ENCODE results near the gene ZBTB34.

Gene ZBTB34

GRCh38 chr9:126925876-126926275 is 65.4 kb downstream of the ZBTB34 start:
- peaks cover 20% of the 10 kb centered on the region for H3K27me3 ChIP-seq

GRCh38 chr9:126926364-126926763 is 65.9 kb downstream of the ZBTB34 start:
- TF ChIP-seq CTCF (IDR thresholded peaks at IDR 0.05): no peak
- peaks cover 20% of the 10 kb centered on the region for H3K27me3 ChIP-seq
- no peaks in the 10 kb centered on the region for H3K9me3 ChIP-seq
- no peaks in the 10 kb centered on the region for H3K36me3 ChIP-seq
- no peak overlapping the region for H3K27ac ChIP-seq
- no peaks in the 10 kb centered on the region for H3K4me1 ChIP-seq (ENCODE audit: control insufficient read depth in 1 of 2, insufficient read depth in 1 of 2, low read depth in 1 of 2, low read length in 1 of 2)
- H3K4me3 ChIP-seq (ENCODE audit: low read depth in 1 of 2, low read length in 1 of 2): no peak overlapping the region

More at GRCh38 chr9:126925876-126926275, 65.4 kb downstream of the ZBTB34 start:
- TF ChIP-seq CTCF (IDR thresholded peaks at IDR 0.05): no peak
- H3K36me3 ChIP-seq: no peaks in the 10 kb centered on the region
- no peak overlapping the region for H3K27ac ChIP-seq
- no peaks in the 10 kb centered on the region for H3K9me3 ChIP-seq
- no peaks in the 10 kb centered on the region for H3K4me1 ChIP-seq (ENCODE audit: control insufficient read depth in 1 of 2, insufficient read depth in 1 of 2, low read depth in 1 of 2, low read length in 1 of 2)
- no peak overlapping the region for H3K4me3 ChIP-seq (ENCODE audit: low read depth in 1 of 2, low read length in 1 of 2)

- Histone ChIP-seq H3K27ac (no peak overlapping the region), H3K27me3 (peaks cover 20% of the 10 kb centered on the region), H3K9me3 (no peaks in the 10 kb centered on the region), H3K36me3 (no peaks in the 10 kb centered on the region), H3K4me3 (ENCODE audit: low read depth in 1 of 2, low read length in 1 of 2) (no peak overlapping the region), H3K4me1 (ENCODE audit: control insufficient read depth in 1 of 2, insufficient read depth in 1 of 2, low read depth in 1 of 2, low read length in 1 of 2) (no peaks in the 10 kb centered on the region)
- TF ChIP-seq CTCF (IDR thresholded peaks at IDR 0.05): no peak
Observed at GRCh38 chr9:126927419-126927818, 67.0 kb downstream of the ZBTB34 start.

GRCh38 chr9:126932871-126933321 is 72.5 kb downstream of the ZBTB34 start:
- no peak overlapping the region for H3K27ac ChIP-seq
- no peaks in the 10 kb centered on the region for H3K4me1 ChIP-seq (ENCODE audit: control insufficient read depth in 1 of 2, insufficient read depth in 1 of 2, low read depth in 1 of 2, low read length in 1 of 2)
- H3K27me3 ChIP-seq: peaks cover 4% of the 10 kb centered on the region
- H3K36me3 ChIP-seq: no peaks in the 10 kb centered on the region
- H3K9me3 ChIP-seq: no peaks in the 10 kb centered on the region
- no peak overlapping the region for H3K4me3 ChIP-seq (ENCODE audit: low read depth in 1 of 2, low read length in 1 of 2)
- no peak for TF ChIP-seq CTCF (IDR thresholded peaks at IDR 0.05)

- no peaks in the 10 kb centered on the region for H3K27me3 ChIP-seq
- TF ChIP-seq CTCF (IDR thresholded peaks at IDR 0.05): no peak
- H3K4me1 ChIP-seq (ENCODE audit: control insufficient read depth in 1 of 2, insufficient read depth in 1 of 2, low read depth in 1 of 2, low read length in 1 of 2): no peaks in the 10 kb centered on the region
- no peaks in the 10 kb centered on the region for H3K36me3 ChIP-seq
- no peak overlapping the region for H3K4me3 ChIP-seq (ENCODE audit: low read depth in 1 of 2, low read length in 1 of 2)
- no peak overlapping the region for H3K27ac ChIP-seq
- H3K9me3 ChIP-seq: no peaks in the 10 kb centered on the region
Observed at GRCh38 chr9:126933334-126933980, 73.0 kb downstream of the ZBTB34 start.

Data from neutrophil (primary cell).